GM12873 (cell line): Measurements from ENCODE around the gene MPZL3.
A peak's percentile ranks its signal among the peaks of the same experiment; 100 is the strongest.

Source experiments
- TF ChIP-seq, protein P1 (sequence below): IDR thresholded peaks from 2 replicates; pipeline ENCODE4 v1.5.1; 2012; ENCODE audit warnings: low read depth, mild to moderate bottlenecking, moderate library complexity, low read length, control low read depth; ENCODE audit not compliant: insufficient read depth; ENCODE audit errors: missing control alignments

MPZL3 gene

DNA sequence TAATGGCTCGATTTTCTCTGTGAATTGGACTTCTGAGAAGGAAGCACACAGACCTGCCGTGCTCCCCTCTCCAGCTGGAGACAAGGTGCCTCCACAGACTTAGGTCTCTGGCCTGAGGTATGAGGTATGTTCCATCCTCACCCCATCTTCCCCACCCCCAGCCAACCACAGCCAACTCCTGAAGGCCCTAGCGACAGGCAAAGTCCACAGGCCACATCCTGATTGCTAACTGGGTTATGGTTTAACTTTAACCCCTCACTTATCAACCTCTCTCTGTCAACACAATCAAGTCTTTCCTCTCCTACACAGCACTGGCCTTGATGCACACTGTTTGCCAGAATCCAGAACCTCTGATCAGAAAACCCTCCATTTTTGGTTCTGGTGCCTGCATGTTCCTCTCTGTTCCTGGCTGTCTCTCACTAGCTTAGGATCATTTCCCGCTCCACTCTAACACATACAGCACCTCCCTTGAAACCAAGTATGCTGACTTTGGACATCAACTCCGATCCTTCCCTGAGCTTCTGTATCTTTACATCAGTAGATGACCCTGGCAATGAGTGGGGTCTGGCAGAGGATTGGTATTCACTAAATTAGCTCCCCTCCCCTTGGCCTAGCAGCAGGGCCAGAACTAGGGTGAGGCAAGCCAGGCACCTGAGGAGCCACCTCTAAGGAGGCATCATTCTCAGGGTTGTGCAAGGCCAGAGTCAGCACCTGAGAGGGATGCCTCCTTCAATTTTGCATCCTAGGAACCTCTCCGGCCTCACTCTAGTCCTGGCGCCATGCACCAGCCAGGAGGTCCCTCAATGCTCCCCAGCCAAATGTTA is 49.4 kb downstream of the MPZL3 start:
- TF ChIP-seq, protein P1, sequence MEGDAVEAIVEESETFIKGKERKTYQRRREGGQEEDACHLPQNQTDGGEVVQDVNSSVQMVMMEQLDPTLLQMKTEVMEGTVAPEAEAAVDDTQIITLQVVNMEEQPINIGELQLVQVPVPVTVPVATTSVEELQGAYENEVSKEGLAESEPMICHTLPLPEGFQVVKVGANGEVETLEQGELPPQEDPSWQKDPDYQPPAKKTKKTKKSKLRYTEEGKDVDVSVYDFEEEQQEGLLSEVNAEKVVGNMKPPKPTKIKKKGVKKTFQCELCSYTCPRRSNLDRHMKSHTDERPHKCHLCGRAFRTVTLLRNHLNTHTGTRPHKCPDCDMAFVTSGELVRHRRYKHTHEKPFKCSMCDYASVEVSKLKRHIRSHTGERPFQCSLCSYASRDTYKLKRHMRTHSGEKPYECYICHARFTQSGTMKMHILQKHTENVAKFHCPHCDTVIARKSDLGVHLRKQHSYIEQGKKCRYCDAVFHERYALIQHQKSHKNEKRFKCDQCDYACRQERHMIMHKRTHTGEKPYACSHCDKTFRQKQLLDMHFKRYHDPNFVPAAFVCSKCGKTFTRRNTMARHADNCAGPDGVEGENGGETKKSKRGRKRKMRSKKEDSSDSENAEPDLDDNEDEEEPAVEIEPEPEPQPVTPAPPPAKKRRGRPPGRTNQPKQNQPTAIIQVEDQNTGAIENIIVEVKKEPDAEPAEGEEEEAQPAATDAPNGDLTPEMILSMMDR = no peak

DNA sequence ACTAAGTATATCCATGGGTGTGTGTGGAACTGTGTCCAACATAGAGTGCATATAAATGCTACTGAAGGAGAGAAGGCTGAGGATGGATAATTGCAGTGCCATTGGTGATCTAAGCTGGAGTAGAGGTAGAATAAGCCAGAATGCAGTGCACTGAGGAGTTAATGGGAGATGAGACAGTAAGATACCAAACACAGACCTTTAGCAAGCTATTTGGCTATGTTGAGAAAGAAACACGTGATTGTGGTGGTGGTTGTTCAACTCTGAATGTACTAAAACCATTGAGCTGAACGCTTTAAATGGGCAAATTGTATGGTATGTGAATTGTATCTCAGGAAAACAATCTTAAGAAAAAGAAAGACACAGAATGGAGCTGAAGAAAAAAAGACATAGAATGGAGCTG is 50.2 kb downstream of the MPZL3 start:
- TF ChIP-seq, protein P1 = no peak

DNA sequence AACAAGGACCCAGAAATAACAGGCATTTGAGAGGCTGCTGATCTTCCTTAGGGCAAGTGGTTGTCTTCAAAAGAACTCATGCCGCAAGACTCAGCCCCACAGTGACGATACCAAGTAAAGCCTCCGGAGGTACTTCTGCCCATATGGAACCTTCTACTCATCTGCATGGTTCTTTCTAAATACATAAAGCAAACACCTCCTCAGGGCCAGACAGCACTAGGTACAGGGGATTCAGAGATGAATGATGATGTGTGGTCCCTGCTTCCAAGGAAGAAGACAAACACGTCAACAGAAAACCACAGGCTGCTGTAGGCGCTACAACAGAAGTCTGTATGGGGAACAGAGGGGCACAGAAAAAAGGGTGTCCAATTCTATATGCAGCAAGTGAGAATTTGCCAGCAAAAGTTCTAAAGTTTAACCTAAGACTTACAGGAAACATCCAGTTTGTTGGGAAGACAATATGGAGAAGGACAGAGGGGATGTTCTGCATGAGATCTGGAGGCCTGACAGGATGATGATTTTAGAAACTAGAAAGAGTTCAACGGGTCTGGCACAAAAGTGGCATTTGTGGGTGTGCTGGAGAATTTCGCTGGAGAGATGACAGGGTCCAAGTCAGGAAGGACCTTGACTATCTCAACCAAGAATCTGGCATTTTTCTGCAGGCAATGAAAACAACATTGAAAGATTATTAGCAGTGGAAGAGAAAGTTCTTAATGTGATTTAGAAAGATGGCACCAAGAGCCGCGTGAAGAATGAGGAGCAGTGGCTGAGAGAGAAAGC is 51.1 kb downstream of the MPZL3 start:
- TF ChIP-seq, protein P1 = no peak

DNA sequence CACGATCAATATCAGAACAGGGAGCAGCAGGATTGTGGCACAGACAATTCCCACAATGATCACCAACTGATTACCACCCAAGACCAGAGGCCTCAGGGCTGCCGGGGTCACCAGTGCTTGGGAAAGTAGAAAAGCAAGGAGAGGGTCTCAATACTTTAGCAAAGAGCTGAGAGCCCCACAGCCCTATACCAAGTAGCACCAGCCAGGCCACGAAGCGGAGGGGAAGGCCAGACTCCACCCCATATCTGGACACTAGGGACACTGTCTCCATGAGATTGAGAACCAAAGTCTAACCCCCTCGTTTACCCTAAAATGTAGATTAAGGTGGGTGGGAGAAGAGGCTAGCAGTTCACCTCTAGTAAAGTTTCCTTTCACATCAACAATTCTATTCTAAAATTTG is 51.7 kb downstream of the MPZL3 start:
- TF ChIP-seq, protein P1 = no peak

DNA sequence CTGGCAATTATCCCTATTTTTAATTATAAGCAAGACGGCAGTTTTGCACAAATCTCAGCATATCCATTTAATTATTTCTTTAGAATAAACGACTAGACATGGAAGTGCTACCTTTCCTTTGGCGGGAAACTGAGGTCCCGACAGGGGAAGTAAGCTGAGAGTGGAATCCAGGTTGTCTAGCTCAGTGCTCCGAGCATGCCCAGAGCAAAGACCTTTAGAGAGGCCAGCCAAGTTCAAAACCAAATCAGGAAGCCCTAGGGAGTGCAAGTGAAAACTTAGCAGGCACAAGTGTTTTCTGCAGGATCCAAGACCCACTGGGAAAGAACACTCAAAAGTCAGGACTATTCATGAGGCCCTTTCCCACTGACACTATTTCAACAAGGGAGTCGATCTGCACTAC is 53.0 kb downstream of the MPZL3 start:
- TF ChIP-seq, protein P1 = no peak

DNA sequence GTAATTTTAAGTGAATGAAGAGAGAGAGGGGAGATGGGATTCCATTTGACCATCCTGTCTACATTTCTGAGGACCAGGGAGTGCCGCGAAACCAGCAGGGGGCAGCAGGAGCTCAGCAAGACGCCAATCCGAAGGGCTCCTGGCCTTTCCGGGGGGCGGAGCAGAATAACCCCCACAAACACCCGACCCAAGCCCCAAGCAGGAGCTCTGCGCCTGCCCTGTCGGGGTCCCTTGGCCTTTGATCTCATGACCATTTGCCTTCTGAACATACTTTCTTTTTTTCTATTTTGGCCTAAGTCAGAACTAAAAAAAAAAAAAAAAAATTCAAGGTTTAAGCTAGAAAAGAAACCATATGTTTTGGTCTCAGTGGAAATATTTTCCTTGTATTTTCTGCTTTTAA is 53.8 kb downstream of the MPZL3 start:
- TF ChIP-seq, protein P1 = peak; percentile 92
